GM21825 (cell line): Measurements from ENCODE around the gene SAG.

ENCODE experiments used
- ATAC-seq: cut with Tn5 transposase; IDR thresholded peaks from one replicate; pipeline ENCODE4 v1.9.1; 2021; ENCODE audit warnings: mild to moderate bottlenecking, moderate library complexity; ENCODE audit not compliant: unreplicated experiment

SAG gene

DNA sequence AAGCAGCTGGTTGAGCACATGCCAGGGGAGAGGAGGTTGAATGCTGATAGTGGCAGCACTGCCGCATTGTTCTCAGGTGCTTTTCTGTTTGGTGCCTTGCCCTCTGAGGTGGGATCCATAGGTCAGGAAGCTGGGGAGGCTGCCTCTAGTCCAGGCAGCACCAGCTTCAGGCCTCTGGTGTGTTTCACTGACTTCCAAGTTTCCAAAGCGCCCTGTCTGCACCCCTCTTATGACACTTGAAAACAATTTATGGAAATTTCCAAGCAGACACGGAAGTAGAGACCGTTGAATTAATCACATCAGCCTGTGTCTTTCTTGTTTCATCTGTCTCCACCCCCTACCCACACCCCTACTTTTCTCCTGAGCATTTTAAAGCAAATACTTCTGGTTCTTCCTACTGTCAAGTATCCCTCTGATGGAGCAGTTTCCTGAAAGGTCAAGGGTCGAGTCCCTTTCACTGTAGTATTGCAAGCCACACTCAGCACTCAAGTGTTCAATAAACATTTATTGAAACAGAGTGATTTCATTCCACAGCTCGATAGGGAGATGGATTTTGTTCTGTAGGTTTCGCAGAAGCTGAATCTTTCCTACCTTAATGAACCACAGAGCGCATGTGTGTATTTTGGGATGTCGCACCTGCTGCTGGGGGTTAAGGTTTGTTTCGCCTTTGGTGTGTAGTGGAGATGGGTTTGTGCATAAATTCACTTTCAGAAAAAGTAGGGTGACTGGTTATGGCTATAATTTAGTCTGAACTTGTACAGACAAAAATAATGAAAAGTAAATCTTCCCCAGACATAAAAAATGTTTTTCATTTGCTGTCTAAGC is 68.1 kb downstream of the SAG start:
- ATAC-seq = no peak

DNA sequence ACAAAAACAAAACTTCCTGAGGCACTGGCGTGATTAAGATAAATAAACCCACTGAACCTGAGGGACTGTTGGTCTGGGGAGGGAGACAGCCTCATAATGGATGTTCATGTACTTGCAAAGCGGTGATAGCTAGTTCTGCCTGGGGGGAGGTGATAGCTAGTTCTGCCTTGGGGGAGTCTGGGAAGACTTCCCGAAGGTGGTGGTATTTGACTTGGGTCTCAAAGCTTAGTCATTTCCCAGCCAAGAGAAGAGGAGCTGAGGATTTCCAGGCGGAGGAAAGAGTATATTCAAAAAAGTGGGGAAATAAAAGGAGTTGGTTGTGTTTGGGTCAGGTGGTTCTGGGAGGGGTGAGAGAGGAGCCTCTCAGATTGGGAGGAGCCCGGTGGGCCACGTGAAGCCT is 71.4 kb downstream of the SAG start:
- ATAC-seq = no peak

DNA sequence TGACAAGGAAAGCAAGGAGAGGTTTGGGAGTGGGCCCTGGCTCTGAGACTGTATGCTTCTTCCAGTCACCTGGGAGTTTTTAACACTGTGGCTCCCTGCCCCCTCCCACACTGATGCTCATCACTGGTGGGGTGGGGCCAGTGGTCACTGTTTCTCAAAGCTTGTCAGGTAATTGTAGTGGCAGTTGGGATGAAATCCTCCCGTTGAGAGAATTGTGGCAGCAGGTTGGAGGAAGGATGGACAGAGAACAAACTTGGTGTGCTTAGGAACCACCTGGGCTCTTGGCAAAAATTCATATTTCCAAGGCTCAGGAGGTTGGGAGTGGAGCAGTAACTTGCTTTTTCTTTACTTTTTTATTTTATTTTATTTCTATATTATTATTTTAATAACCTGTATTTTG is 71.8 kb downstream of the SAG start:
- no peak for ATAC-seq

DNA sequence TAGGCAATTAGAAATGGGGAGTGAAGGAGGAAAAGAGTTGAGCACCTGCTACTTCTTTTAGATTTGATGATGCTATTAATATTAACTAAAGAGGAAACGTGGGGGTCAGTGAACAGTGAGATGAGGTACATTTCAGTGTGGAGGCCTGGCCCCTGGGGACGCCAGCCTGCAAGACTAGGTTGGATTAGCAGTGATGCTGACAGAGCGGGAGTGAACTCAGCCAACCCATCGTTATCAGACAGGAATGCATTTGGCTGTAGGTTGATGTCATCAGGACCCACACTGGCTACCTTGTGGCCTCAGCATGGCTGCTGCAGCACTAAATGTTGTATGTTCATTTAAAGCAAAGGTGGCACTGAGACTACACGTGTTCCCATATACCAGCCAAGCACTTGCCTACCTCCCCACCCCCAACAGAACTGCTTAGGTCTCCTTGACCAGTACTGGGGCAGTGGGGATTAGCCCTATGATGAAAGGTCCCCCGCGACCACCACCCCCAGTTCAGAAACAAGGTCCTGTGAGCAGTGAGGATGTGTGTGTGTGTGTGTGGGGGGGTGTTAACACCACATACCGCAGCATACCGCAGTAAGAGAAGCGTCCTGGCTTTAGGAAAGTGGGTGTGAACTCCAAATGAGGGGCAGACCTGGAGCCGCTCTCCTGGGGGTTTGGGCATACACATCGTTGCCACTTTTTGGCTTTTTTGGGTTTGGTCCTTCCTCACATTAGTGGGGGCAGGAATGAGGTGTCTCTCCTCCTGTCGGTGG is 72.7 kb downstream of the SAG start:
- ATAC-seq = peak; percentile 52

DNA sequence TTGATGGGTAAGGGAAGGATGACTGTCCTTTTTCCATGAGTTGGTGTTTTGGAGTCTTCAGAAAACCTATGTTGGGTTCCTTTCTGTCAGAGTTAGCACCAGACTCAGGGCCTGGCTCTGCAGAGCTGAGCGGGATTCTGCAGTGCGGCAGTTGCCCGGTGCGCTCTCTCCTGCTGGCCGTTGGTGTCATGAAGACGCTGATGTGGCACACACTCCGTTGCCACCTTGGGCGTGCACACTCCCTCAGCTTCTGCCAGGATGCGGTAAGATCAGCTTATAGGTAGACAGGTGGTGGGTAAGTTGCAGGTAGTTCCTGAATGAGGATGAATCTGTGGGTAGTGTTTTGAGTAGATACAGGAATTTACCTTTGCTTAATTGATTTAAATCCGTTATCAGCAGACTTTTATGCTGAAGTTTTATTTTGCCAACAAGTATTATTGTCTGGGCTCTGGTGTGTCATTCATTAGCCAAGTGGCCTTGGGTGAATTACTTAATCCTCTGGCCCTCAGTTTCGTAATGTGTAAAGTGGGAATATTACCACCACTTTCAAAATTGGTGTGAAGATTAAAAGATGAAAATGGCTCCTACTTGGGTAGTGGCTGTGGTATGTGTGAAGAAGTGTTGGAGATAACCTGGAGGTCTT is 73.5 kb downstream of the SAG start:
- ATAC-seq = no peak

DNA sequence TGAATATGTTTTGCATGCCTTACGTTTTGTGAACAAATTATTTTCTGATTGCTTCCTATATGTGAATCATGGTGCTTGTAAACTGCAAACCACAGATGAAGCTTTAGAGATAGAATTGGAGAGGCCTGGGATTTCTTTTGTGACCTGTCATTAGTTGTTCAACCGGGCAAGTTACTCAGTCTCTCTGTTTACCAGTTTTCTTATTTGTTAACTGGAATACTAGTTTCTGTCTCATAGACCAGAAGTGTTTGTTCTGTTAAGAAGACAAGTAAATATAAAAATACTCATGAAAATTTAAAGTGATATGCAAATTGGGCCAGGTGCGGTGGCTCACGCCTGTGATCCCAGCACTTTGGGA is 74.0 kb downstream of the SAG start:
- no peak for ATAC-seq

DNA sequence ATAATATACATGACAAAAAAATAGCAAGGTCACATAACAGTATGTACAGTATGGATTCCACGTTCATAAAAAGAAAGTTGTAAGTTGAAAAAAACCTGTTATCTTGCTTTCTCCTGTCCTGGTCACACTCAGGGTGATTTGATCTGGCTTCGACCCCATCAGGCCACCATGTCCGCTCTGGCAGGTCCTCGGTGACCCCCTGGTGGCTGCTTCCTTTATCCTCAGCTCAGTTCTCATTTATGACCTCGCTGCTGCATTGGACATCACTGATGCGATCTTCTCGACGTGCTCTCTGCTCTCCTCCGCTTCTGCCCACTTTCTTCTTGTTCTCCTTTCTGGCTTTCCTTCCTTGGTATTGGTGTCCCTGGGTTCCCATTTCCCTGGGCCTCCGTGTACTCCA is 76.4 kb downstream of the SAG start:
- ATAC-seq = no peak

DNA sequence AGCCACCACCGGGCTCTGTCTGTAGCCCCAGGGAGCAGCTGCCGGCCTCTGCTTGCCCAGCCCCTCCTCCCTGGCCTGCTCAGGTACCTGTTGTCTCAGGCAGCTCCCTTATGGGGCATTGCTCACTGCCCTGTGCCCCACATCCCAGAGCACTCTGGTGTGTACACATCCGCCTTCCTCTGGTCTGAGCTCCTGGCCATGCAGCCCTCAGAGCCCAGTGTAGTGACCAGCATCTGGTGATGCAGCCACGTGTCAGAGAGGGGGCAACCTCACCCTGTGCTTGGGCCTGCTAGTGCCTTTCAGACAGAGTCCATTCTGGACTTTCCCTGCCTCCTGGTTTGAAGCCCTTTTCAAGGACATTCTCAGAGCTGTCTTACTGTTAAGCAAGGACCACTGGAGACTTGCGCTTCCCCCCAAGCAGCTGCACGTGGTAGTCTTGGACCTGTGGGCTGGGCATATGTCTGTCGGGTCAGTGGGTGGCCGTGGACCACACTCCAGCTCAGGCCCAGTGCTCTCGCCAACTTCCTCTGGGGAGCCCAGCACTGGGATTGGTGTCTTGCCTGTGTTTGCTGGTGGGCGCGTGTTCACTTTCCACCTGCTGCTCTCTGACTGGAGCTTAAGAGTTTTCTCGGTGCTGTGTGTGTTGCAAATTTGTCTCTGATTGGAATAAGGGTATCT is 77.3 kb downstream of the SAG start:
- ATAC-seq = peak; percentile 7

DNA sequence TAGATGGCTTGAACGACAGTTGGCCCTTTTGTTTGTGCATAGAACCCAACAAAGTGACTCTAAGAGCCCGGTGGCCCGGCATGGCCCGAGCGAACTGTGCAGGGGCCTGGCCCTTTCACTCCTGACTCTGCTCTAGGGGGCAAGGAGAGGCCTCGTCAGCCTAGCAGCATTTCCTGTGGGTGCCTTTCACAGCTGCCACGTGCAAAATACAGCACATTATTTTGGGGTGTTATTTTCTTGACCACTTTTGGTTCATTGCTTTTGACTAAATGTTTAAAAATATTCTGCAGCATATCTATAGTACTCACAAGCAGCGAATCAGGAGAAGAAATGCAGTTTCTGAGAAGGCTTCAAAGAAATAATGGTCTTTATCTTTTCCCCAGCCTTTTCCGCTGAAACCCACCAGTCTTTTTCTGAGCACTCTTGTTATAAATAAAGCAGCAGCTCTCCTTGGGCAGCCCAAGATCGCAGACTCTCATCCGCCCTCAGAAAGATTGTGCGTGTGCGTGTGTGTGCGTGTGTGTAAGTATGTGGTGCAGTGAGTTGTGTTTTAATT is 78.0 kb downstream of the SAG start:
- peak; percentile 71 for ATAC-seq

DNA sequence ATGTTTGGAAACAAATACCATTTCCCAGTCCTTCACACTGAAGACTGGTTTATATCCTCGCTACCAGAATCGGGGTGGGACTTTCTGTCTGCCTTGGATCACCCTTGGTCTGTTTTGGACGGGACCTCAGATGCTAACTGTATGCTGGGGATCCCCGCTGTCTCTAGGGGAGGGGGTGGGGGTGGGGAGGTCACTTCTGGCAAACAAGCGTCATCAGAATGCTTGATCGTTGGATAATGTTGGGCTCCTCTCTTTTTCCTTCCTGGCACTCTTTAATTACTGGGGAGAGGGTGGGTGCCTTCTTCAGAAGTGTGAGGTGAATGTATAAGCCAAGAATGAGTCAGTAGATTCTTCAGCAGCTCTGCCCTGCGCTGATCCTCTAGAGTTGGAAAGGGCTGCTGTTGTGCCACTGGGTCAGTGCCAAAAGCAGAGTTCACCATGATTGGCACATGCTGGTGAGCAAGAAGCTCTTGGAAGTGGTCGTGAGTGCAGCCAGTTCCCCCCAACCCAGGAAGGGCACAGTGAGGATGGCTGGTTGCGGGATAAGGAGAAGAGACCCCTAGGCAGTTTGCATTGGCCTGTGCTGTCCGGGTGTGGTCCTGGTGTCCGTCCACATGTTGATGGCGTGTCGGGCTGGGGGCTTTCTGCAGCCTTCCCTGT is 78.9 kb downstream of the SAG start:
- ATAC-seq = no peak

DNA sequence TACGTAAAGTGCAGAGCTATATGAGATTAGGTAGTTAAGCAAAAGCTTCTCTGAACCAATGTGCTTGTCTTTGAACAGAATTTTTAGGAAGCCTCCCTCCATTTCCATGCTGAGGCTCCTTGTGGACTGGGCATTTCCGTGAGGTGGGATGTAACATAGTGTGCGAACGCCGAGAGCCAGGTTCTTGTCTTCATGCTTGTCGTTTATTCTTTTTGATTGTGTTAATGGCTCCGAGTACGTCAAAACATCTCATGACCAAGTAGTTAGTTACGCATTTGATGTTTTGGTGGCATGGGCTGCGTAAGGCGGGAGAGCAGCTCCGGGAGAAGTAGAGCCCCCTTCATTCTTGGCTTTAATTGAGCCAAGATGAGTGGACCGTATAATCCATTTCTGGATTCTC is 79.6 kb downstream of the SAG start:
- no peak for ATAC-seq

DNA sequence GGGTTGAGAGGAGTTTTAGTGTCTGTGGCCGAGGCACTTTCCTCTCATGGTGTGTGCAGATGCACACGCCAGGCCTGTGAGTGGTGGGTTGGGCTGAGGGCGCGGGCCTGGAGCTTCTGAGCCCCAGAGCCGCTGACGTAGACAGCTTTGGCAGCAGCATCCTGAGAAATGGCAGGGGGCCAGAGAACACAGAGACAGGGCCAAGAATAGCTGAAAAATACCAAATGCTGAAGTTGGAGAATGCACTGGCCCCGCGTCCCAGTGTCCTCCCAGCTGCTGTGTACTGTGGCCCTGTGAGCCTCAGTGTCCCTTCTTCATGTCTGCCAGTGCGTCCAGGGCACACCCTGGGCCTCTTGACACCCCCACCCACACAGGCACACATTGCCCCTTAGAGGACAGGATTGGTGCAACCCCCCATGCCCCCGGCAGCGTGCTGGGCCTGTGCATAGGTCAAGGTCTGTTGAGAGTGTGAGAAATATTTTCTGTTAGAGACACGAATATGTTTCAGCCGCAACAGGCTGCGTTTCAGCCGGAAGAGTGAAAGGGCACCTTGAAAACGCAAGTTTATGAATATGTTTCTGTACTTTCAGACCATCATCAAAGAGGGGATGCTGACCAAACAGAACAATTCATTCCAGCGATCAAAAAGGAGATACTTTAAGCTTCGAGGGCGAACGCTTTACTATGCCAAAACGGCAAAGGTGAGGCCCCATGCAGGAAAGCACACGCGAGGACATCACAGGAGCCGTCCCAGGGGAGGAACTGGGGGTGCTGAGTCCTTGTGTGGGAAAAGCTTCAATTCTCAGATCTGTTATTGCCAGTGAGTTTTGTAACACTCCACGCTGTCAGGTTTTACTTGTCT is 80.3 kb downstream of the SAG start:
- ATAC-seq = no peak

DNA sequence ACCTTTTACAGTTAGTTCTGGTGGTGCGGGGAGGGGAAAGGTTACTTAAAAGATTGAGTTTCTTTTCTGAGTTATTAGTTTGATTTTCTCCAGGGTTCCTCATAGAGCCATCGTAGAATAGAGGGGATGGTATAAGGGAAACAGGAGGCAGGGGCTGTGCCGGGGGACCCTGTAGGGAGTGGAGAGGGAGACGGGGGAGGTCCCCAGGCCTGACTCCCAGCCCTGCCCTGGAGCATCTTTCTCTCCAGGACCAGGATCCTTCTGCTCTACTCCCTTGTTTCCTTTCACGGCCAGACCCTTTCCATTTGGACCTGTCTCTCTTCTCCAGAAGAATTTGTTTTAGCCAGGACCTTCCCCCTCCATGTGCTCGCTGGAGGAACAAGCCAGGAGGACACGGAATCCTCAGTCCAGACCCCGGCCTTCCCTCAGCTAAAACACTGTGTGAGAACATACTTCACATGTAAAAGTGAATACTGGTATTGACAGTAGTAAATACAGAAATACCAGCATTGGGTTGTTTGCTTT is 82.0 kb downstream of the SAG start:
- ATAC-seq = no peak

DNA sequence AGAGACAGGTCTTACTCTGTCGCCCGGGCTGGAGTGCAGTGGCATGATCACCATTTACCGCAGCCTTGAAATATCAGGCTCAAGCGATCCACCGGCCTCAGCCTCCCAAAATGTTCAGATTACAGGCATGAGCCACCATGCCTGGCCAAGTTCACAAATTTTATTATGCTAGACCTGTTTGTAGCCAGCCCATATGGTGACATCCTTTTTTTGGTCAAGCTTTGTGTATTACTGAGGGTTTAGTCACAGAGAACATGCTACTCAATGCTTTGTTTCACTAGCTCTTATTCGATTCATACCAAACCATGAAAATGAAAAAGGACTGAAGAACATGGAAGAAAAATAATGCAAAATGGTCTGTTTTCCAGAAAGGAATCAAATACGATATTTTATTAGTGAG is 88.1 kb downstream of the SAG start:
- ATAC-seq = no peak
